OCI-LY3 (cell line): ENCODE results near the gene FGF7.

ENCODE experiments used
- H2AFZ ChIP-seq: fragments of 200-600, 300-600 bp; shearing (Covaris generic); 2 replicates; pipeline ENCODE4 v1.6.0; 2014; ENCODE audit warnings: antibody characterized with exemption, low read depth, low read length
- H3K27ac ChIP-seq: fragments of 200-600, 300-600 bp; sonication (generic); 2 replicates; pipeline ENCODE4 v1.5.1; 2014; ENCODE audit warnings: mild to moderate bottlenecking, low read length, moderate library complexity, mixed read lengths
- H3K27me3 ChIP-seq: fragments of 200-600, 300-600 bp; sonication (generic); 2 replicates; pipeline ENCODE4 v1.6.1; 2014; ENCODE audit warnings: low read depth, low read length, mixed read lengths
- H3K36me3 ChIP-seq: fragments of 200-600, 300-600 bp; sonication (generic); replicated peaks from 2 replicates; pipeline ENCODE3; 2014; ENCODE audit warnings: low read depth, low read length, mixed read lengths
- H3K4me1 ChIP-seq: fragments of 300-600, 200-600 bp; sonication (generic); 2 replicates; pipeline ENCODE4 v1.6.1; 2014; ENCODE audit warnings: low read length, mixed read lengths
- H3K4me2 ChIP-seq: fragments of 200-600, 300-600 bp; sonication (generic); 2 replicates; pipeline ENCODE4 v1.6.1; 2014; ENCODE audit warnings: low read length, mixed read lengths
- H3K4me3 ChIP-seq: fragments of 300-600, 200-600 bp; sonication (generic); 2 replicates; pipeline ENCODE4 v1.5.1; 2014; ENCODE audit warnings: antibody characterized with exemption, mild to moderate bottlenecking, low read length, moderate library complexity
- H3K79me2 ChIP-seq: fragments of 300-600, 200-600 bp; shearing (Covaris generic); 2 replicates; pipeline ENCODE4 v1.6.1; 2014; ENCODE audit warnings: mild to moderate bottlenecking, low read length, mixed read lengths
- H3K9ac ChIP-seq: fragments of 300-600, 200-600 bp; shearing (Covaris generic); 2 replicates; pipeline ENCODE4 v1.6.0; 2014; ENCODE audit warnings: mild to moderate bottlenecking, low read length, moderate library complexity
- H3K9me3 ChIP-seq: fragments of 200-600, 300-600 bp; shearing (Covaris generic); 2 replicates; pipeline ENCODE4 v1.6.1; 2014; ENCODE audit warnings: low read length, mixed read lengths; ENCODE audit not compliant: insufficient read depth
- H4K20me1 ChIP-seq: fragments of 200-600, 300-600 bp; sonication (generic); 2 replicates; pipeline ENCODE4 v1.6.1; 2016; ENCODE audit warnings: low read length, mixed read lengths; ENCODE audit not compliant: insufficient read depth
- EZH2phosphoT487 ChIP-seq: fragments of 200-600 bp; shearing (Covaris generic); IDR thresholded peaks from 2 replicates; pipeline ENCODE4 v1.6.1; 2018; ENCODE audit warnings: antibody characterized with exemption, mixed run types, low read depth
- TF ChIP-seq, protein P1 (sequence below): fragments of 200-600, 300-600 bp; sonication (generic); IDR thresholded peaks from 2 replicates; pipeline ENCODE4 v1.5.1; 2014; ENCODE audit warnings: antibody characterized with exemption, low read length, low read depth

The FGF7 gene

DNA sequence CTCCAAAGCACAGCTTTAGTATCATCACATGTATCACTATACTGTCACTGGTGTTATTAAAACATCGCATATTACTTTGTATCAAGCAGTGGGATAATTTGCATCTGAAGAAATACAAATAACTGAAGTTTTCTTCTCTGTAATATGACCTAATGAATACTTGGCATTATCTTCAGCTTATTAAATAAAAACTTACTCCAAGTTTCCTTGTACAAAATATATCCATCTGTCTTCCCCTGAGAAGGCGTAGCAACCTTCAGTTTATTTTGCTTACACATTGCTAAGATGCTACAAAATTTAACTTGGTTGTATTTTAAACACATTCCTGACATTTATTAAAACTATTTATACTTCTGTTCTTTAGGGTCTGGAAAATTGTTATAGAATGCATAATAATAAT, 13.7 kb downstream of the FGF7 start:
- no peak overlapping the region for H3K27ac ChIP-seq

DNA sequence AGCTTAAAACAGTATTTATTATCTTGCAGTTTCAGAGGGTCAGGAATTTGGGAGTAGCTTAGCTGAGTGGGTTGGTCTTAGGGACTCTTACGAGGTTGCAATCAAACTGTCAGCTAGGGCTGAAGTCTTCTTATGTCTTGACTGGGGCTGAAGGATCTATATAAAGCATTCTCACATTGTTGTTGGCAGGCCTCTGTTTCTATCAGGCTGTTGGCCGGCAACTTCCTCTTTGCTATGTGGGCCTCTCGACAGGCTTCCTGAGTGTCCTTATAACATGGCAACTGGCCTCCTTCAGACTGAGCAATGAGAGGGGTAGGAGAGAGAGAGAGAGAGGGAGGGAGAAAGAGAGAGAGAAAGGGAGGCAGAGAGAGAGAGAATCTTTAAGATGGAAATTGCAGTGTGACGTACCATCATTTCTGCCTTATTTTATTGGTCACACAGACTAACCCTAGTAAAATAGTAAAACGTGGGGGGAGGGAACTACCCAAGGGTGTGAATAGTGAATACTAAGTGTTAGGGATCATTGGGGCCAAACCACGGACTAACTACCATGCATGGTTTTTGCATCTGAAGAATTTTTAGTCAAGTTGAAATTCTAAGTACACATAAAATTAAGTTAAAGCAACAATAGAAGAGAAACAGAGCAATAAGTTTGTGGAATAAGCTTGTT, 16.1 kb downstream of the FGF7 start:
- Histone ChIP-seq H2AFZ (no peak overlapping the region), H3K9me3 (no peaks in the 10 kb centered on the region), H3K36me3 (no peaks in the 10 kb centered on the region), H3K9ac (no peak overlapping the region), H4K20me1 (no peaks in the 10 kb centered on the region), H3K4me3 (no peak overlapping the region), H3K27ac (no peak overlapping the region), H3K27me3 (no peaks in the 10 kb centered on the region), H3K4me2 (no peak overlapping the region), H3K79me2 (no peaks in the 10 kb centered on the region), H3K4me1 (no peaks in the 10 kb centered on the region)
- no peak for TF ChIP-seq EZH2phosphoT487
- TF ChIP-seq, protein P1, sequence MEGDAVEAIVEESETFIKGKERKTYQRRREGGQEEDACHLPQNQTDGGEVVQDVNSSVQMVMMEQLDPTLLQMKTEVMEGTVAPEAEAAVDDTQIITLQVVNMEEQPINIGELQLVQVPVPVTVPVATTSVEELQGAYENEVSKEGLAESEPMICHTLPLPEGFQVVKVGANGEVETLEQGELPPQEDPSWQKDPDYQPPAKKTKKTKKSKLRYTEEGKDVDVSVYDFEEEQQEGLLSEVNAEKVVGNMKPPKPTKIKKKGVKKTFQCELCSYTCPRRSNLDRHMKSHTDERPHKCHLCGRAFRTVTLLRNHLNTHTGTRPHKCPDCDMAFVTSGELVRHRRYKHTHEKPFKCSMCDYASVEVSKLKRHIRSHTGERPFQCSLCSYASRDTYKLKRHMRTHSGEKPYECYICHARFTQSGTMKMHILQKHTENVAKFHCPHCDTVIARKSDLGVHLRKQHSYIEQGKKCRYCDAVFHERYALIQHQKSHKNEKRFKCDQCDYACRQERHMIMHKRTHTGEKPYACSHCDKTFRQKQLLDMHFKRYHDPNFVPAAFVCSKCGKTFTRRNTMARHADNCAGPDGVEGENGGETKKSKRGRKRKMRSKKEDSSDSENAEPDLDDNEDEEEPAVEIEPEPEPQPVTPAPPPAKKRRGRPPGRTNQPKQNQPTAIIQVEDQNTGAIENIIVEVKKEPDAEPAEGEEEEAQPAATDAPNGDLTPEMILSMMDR, result no peak

More for the DNA sequence above, 13.7 kb downstream of the FGF7 start:
- Histone ChIP-seq H3K9me3 (no peaks in the 10 kb centered on the region), H3K27me3 (no peaks in the 10 kb centered on the region), H3K4me3 (no peak overlapping the region), H3K9ac (no peak overlapping the region), H3K4me2 (no peak overlapping the region), H3K79me2 (no peaks in the 10 kb centered on the region), H2AFZ (no peak overlapping the region), H3K36me3 (no peaks in the 10 kb centered on the region), H3K4me1 (no peaks in the 10 kb centered on the region), H4K20me1 (no peaks in the 10 kb centered on the region)
- no peak for TF ChIP-seq EZH2phosphoT487
- TF ChIP-seq, protein P1, result no peak

DNA sequence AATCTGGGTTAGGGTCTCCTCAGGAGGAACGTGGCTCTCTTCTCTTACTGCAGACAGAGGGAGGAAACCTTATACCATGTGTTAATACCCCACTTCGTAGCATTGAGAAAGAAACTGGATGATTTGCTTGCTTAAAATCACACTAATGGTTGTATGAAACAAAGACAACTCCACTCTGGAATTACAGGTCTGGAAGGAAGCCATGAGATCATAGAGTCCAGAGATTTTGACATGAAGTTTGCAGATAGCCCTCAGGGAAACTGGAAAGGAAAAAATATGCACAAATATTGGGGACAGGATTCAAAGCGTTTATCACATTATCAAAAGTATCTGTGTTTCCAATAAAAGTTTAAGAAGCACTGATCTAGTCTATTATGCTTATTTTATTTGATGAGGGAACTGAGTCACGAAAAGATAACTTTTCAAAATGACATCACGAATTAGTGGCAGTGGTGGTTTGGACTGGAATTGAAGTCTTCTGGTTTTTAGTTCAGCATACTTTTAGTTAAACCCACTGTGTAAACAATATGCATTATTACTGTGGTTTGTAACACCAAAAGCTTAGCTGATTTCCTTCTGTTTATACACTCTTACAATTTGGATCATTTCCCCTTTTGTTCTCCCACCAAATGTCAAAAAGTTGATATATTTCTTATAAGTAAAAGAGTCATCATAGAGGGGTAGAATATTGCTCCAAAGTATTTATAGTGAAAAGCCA, 16.8 kb downstream of the FGF7 start:
- no peak overlapping the region for H2AFZ ChIP-seq
- no peaks in the 10 kb centered on the region for H3K79me2 ChIP-seq
- H3K4me1 ChIP-seq, result no peaks in the 10 kb centered on the region
- no peak overlapping the region for H3K4me2 ChIP-seq
- no peaks in the 10 kb centered on the region for H3K27me3 ChIP-seq
- no peaks in the 10 kb centered on the region for H3K36me3 ChIP-seq
- H3K9me3 ChIP-seq, result no peaks in the 10 kb centered on the region
- TF ChIP-seq, protein P1, result no peak
- H3K4me3 ChIP-seq, result no peak overlapping the region
- no peak overlapping the region for H3K27ac ChIP-seq
- no peaks in the 10 kb centered on the region for H4K20me1 ChIP-seq
- no peak overlapping the region for H3K9ac ChIP-seq

DNA sequence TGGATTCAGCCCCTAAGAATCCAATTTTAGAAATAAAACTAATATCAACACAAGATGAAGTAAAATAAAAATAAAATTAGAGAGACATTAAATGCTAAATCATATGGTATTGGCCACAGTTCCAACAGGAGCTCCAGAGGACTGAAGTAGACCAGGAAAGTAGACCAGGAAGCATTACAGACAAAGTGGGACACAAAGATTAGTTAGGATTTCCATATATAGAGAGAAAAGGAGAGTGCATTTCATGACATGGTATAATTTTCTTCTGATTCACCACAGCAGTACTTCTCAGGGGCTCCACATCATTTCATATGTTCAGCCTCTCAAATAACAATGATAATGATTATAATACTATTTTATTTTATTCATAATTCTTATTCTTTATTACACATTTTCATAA, 18.3 kb downstream of the FGF7 start:
- H3K79me2 ChIP-seq, result no peaks in the 10 kb centered on the region
- H3K27me3 ChIP-seq, result no peaks in the 10 kb centered on the region
- H4K20me1 ChIP-seq, result no peaks in the 10 kb centered on the region
- H3K4me1 ChIP-seq, result no peaks in the 10 kb centered on the region
- H3K9me3 ChIP-seq, result no peaks in the 10 kb centered on the region
- H3K4me2 ChIP-seq, result no peak overlapping the region
- no peaks in the 10 kb centered on the region for H3K36me3 ChIP-seq
- no peak overlapping the region for H3K4me3 ChIP-seq
- no peak overlapping the region for H3K9ac ChIP-seq
- no peak for TF ChIP-seq EZH2phosphoT487
- TF ChIP-seq, protein P1, result no peak
- no peak overlapping the region for H3K27ac ChIP-seq
- H2AFZ ChIP-seq, result no peak overlapping the region
